ENCODE results near the gene EMD. TPM values are rescaled to one million over a fixed set of nuclear protein-coding genes. Genes with fewer than 3 reads are reported as not detected.
A peak's percentile ranks its signal among the peaks of the same experiment; 100 is the strongest.

The EMD gene
- total and polyA plus RNA-seq, 10 of the 15 experiments (the other 5 are each of a cell fraction or from before 2014, with no cell fraction given), result 0.76 to 100 (median 43.2) TPM

GRCh38 chrX:154399527-154400368, 20.7 kb downstream of the EMD start:
- CTCF ChIA-PET, result interaction anchor here (1.2 to 3.0 kb wide), 6 partner anchors 11 to 134 kb away, joined by 5 to 23 read pairs (median 10); partner anchors contain the start of genes FLNA and TAFAZZIN
- H2AFZ ChIP-seq (ENCODE audit: control insufficient read depth, low read depth, low read length), result no peak overlapping the region
- RAD21 ChIA-PET (ENCODE audit: unreplicated experiment), result interaction anchor here (1.1 to 1.9 kb wide), 2 partner anchors 13 to 26 kb away, joined by 4 to 5 read pairs; no protein-coding TSS in a partner anchor
- in situ Hi-C loops (cut with MboI) (no loop called here), intact Hi-C loops (cut with micrococcal nuclease; ENCODE audit: unreplicated experiment) (loop anchor here (5.0 kb wide), 1 partner anchor 38 kb away; the partner anchor contains the start of gene GDI1)
- H3K79me2 ChIP-seq (ENCODE audit: control insufficient read depth, insufficient read depth, low read length), result peaks cover 29% of the 10 kb centered on the region
- no peak for FAIRE-seq
- SMC1A ChIA-PET (ENCODE audit: uncharacterized antibody, unreplicated experiment), result interaction anchor here (0.7 to 2.5 kb wide), 2 partner anchors 12 to 127 kb away, joined by 4 to 7 read pairs; no protein-coding TSS in a partner anchor
- H3K4me2 ChIP-seq (ENCODE audit: control insufficient read depth, insufficient read depth), result peak overlapping the region; percentile 82
- POLR2A ChIA-PET, result interaction anchor here (0.6 to 3.8 kb wide), 5 partner anchors 12 to 119 kb away, joined by 3 to 22 read pairs (median 6); partner anchors contain the start of genes ATP6AP1, FAM3A and TAFAZZIN
- no peak for DNase-seq (ENCODE audit: low read depth, low spot score)
- peak overlapping the region; percentile 99 for H3K9ac ChIP-seq (ENCODE audit: control insufficient read depth, insufficient read depth, low read length)
- no TSS peak for BruUV-seq (replicated peaks)
- peak overlapping the region; percentile 97 for H3K27ac ChIP-seq (ENCODE audit: control insufficient read depth, insufficient read depth)
- peak overlapping the region; percentile 73 for H3K4me3 ChIP-seq
- H3K4me1 ChIP-seq (ENCODE audit: control insufficient read depth, insufficient read depth, low read length), result peaks cover 3% of the 10 kb centered on the region; the same call in 1 of the 2 replicates
- WGBS (ENCODE audit: insufficient coverage, insufficient replicate concordance, low lambda C conversion rate, missing lambda C conversion rate), result 28% methylated on average over 14 of the region's 14 CpGs
- H3K36me3 ChIP-seq (ENCODE audit: control insufficient read depth in 2 of 2, insufficient read depth in 2 of 2, low read length in 1 of 2), result peaks cover 10 to 12% of the 10 kb centered on the region in 2 experiments
- no peaks in the 10 kb centered on the region; the same call in 2 of the 3 replicates for H3K9me3 ChIP-seq (replicated peaks; ENCODE audit: control insufficient read depth, insufficient read depth, low read length)
- no peaks in the 10 kb centered on the region for H3K27me3 ChIP-seq (replicated peaks in 1 of 2; ENCODE audit: control insufficient read depth in 2 of 2, insufficient read depth in 2 of 2, low read length in 1 of 2)
- TF ChIP-seq HDGF (IDR thresholded peaks at IDR 0.05) (no peak), ZNF24 (IDR thresholded peaks at IDR 0.05) (no peak), RELA (IDR thresholded peaks at IDR 0.05; ENCODE audit: borderline replicate concordance, partially characterized antibody) (no peak), SUPT20H (IDR thresholded peaks at IDR 0.05; ENCODE audit: borderline replicate concordance, control insufficient read depth, low read depth, low read length) (no peak), YY1 (IDR thresholded peaks at IDR 0.05; ENCODE audit: low read depth, low read length) (peak; percentile 58; the same call in 1 of the 2 replicates), RCOR1 (conservative IDR thresholded peaks at IDR 0.05; ENCODE audit: low read depth, low read length) (no peak), MEF2A (IDR thresholded peaks at IDR 0.05; ENCODE audit: insufficient read depth, low read depth, low read length) (no peak), PML (IDR thresholded peaks at IDR 0.05; ENCODE audit: low read length) (no peak), NFXL1 (IDR thresholded peaks at IDR 0.05; ENCODE audit: borderline replicate concordance) (no peak), SMC3 (IDR thresholded peaks at IDR 0.05; ENCODE audit: borderline replicate concordance, low read length) (no peak), ESRRA (IDR thresholded peaks at IDR 0.05; ENCODE audit: low read length) (no peak), JUND (IDR thresholded peaks at IDR 0.05; ENCODE audit: low read depth, low read length) (no peak), POLR2AphosphoS5 (IDR thresholded peaks at IDR 0.05; ENCODE audit: low read length) (peak; percentile 66), HCFC1 (IDR thresholded peaks at IDR 0.05; ENCODE audit: low read length) (no peak), CREB1 (IDR thresholded peaks at IDR 0.05; ENCODE audit: low read depth) (0 out of 2 replicates have a peak, but pooled peaks have one; percentile 28), POLR2A (IDR thresholded peaks at IDR 0.05; ENCODE audit: low read depth, low read length) (peak; percentile 48), ATF2 (IDR thresholded peaks at IDR 0.05; ENCODE audit: low read length) (no peak), TCF7 (IDR thresholded peaks at IDR 0.05; ENCODE audit: borderline replicate concordance) (no peak), TCF3 (IDR thresholded peaks at IDR 0.05; ENCODE audit: borderline replicate concordance, insufficient read depth, low read depth, low read length) (0 out of 2 replicates have a peak, but pooled peaks have one; percentile 2), SUZ12 (IDR thresholded peaks at IDR 0.05; ENCODE audit: unreplicated experiment) (no peak)
- TF ChIP-seq, protein P1, sequence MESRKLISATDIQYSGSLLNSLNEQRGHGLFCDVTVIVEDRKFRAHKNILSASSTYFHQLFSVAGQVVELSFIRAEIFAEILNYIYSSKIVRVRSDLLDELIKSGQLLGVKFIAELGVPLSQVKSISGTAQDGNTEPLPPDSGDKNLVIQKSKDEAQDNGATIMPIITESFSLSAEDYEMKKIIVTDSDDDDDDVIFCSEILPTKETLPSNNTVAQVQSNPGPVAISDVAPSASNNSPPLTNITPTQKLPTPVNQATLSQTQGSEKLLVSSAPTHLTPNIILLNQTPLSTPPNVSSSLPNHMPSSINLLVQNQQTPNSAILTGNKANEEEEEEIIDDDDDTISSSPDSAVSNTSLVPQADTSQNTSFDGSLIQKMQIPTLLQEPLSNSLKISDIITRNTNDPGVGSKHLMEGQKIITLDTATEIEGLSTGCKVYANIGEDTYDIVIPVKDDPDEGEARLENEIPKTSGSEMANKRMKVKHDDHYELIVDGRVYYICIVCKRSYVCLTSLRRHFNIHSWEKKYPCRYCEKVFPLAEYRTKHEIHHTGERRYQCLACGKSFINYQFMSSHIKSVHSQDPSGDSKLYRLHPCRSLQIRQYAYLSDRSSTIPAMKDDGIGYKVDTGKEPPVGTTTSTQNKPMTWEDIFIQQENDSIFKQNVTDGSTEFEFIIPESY (IDR thresholded peaks at IDR 0.05), result no peak
- H4K20me1 ChIP-seq (ENCODE audit: control insufficient read depth, insufficient read depth), result peaks cover 5% of the 10 kb centered on the region; the same call in 1 of the 2 replicates
- ATAC-seq, result no peak
